NCI-H345 treated with DMSO at 0.1 percent for 48 hours (cell line): Measurements from ENCODE around the gene SLC27A2.

ENCODE experiments used
- DNase-seq: peaks from one replicate; lab custom pipeline; 2025; ENCODE audit not compliant: unreplicated experiment; lab: John Stamatoyannopoulos, UW

Gene SLC27A2

GRCh38 chr15:50267577-50267976, 85.6 kb downstream of the SLC27A2 start:
- DNase-seq, result no peak

- no peak for DNase-seq
These were observed 93.1 kb downstream of the SLC27A2 start for GRCh38 chr15:50275091-50275490.

DNA sequence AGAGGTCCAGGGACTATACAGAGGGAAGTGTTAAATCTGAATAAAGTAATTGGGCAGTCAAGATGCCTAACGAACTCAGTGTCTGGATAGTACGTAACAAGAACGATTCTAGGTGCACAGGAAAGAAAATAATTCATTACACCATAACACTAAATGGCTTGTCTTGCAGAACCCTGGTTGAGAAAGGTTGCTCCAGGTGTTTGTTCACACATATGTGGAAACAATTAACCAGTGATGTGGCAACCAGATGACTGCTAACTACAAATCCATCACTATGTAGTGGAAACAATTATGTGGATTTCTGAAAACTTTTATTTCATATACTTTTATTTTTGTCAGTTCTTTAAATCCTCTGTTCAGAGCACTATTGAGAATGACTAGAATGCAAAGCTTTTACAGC, 93.9 kb downstream of the SLC27A2 start:
- DNase-seq, result no peak

- DNase-seq, result no peak
These were observed 95.4 kb downstream of the SLC27A2 start for GRCh38 chr15:50277370-50277769.

DNA sequence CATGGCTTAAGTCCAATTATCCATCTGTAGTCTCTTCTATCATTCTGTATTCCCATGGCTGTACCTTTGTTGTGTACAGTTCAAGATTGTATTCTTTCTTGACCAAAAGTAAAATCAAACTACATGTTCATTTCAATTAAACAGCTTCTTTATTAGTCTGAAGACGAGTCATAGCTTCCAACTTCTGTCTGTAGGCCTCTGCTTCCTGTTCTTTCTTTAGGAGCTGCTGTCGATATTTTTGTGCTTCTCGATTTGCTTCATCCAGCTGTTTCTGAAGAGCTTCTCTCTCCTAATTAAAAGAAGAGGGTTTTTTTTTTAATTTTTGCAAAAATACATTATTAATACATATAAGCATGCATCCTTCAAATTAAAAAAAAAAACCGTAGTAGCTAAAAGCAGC, 96.5 kb downstream of the SLC27A2 start:
- DNase-seq, result no peak

- no peak for DNase-seq
These were observed 98.3 kb downstream of the SLC27A2 start for GRCh38 chr15:50280271-50280670.

- DNase-seq, result no peak
These were observed 99.4 kb downstream of the SLC27A2 start for GRCh38 chr15:50281427-50281826.
